ENCODE results near the gene RCAN1. TPM values are rescaled to one million over a fixed set of nuclear protein-coding genes. Genes with fewer than 3 reads are reported as not detected.

RCAN1 gene
- polyA plus RNA-seq, 1 donor (not counting 4 experiments of a cell fraction or from before 2014, with no cell fraction given), result 21.3 TPM

DNA sequence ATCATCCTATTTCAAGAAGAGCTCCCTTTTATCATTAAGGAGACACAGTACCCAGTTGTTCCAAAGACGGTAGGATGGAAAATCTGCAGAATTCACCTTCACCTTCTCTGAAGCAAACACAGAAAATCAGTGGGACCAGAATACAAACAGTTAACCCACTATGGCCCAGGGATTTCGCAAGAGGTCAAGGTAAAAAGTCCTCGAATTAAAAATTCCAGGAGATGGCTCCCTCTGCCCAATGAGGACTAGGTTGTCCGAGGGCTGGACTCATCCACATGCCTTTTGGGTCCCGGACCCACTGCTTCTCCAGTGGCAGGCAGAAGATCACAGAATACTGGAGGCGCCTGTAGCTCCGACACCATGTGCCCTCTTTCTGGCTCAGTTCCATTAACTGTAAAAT lies 42.9 kb downstream of the RCAN1 start:
- H3K27me3 ChIP-seq (ENCODE audit: control insufficient read depth, extremely low read depth, insufficient read depth, low read length), result no peaks in the 10 kb centered on the region
- no peaks in the 10 kb centered on the region for H3K9me1 ChIP-seq (ENCODE audit: control insufficient read depth, extremely low read depth, insufficient read depth, low read length)
- H2AFZ ChIP-seq (ENCODE audit: control insufficient read depth, low read length), result no peak overlapping the region
- no peaks in the 10 kb centered on the region for H3K36me3 ChIP-seq (ENCODE audit: control insufficient read depth in 2 of 2, extremely low read depth in 1 of 2, insufficient read depth in 2 of 2, low read length in 2 of 2)
- H3K9ac ChIP-seq (ENCODE audit: control insufficient read depth, extremely low read depth, insufficient read depth, low read length), result no peak overlapping the region
- dilution Hi-C loops (cut with MboI; ENCODE audit: extremely low pct_ligation_motif_present, low sequenced_read_pairs), result no loop called here
- H3K4me1 ChIP-seq (ENCODE audit: control insufficient read depth, extremely low read depth, insufficient read depth, low read length), result peaks cover 6% of the 10 kb centered on the region
- no peak overlapping the region for H3K27ac ChIP-seq (ENCODE audit: control insufficient read depth, insufficient read depth, low read length)
- FAIRE-seq, result no peak
- H3K79me2 ChIP-seq (ENCODE audit: control insufficient read depth, insufficient read depth, low read length), result no peaks in the 10 kb centered on the region
- no peaks in the 10 kb centered on the region for H3K9me3 ChIP-seq (ENCODE audit: control insufficient read depth, low read depth, low read length)
- no peaks in the 10 kb centered on the region for H4K20me1 ChIP-seq (ENCODE audit: control insufficient read depth, extremely low read depth, insufficient read depth, low read length)
- H3K4me3 ChIP-seq (ENCODE audit: control insufficient read depth in 2 of 3, extremely low read depth in 1 of 3, insufficient read depth in 2 of 3, low read depth in 1 of 3, low read length in 3 of 3), result no peak overlapping the region
- no peak overlapping the region for H3K4me2 ChIP-seq (ENCODE audit: control insufficient read depth, extremely low read depth, insufficient read depth, low read depth, low read length)
- no peak for TF ChIP-seq EZH2 (IDR thresholded peaks at IDR 0.05; ENCODE audit: low read length)
- no peak for TF ChIP-seq CTCF (optimal IDR thresholded peaks at IDR 0.05 in 1 of 3, IDR thresholded peaks at IDR 0.05 in 1 of 3, conservative IDR thresholded peaks at IDR 0.05 in 1 of 3; ENCODE audit: extremely low read depth in 1 of 3, insufficient read depth in 2 of 3, low read length in 3 of 3)
- no peak for DNase-seq (ENCODE audit: low read depth, low spot score)

GRCh38 chr21:34570313-34570712 lies 44.6 kb downstream of the RCAN1 start:
- dilution Hi-C loops (cut with MboI; ENCODE audit: extremely low pct_ligation_motif_present, low sequenced_read_pairs), result no loop called here
- FAIRE-seq, result no peak

More at GRCh38 chr21:34570313-34570712, 44.6 kb downstream of the RCAN1 start:
- Histone ChIP-seq H3K4me2 (ENCODE audit: control insufficient read depth, extremely low read depth, insufficient read depth, low read depth, low read length) (no peak overlapping the region), H3K4me1 (ENCODE audit: control insufficient read depth, extremely low read depth, insufficient read depth, low read length) (no peaks in the 10 kb centered on the region), H3K79me2 (ENCODE audit: control insufficient read depth, insufficient read depth, low read length) (no peaks in the 10 kb centered on the region), H4K20me1 (ENCODE audit: control insufficient read depth, extremely low read depth, insufficient read depth, low read length) (no peaks in the 10 kb centered on the region), H3K9me1 (ENCODE audit: control insufficient read depth, extremely low read depth, insufficient read depth, low read length) (no peaks in the 10 kb centered on the region), H3K9ac (ENCODE audit: control insufficient read depth, extremely low read depth, insufficient read depth, low read length) (no peak overlapping the region), H2AFZ (ENCODE audit: control insufficient read depth, low read length) (no peak overlapping the region), H3K4me3 (ENCODE audit: control insufficient read depth in 2 of 3, extremely low read depth in 1 of 3, insufficient read depth in 2 of 3, low read depth in 1 of 3, low read length in 3 of 3) (no peak overlapping the region), H3K36me3 (ENCODE audit: control insufficient read depth in 2 of 2, extremely low read depth in 1 of 2, insufficient read depth in 2 of 2, low read length in 2 of 2) (no peaks in the 10 kb centered on the region), H3K27ac (ENCODE audit: control insufficient read depth, insufficient read depth, low read length) (no peak overlapping the region), H3K27me3 (ENCODE audit: control insufficient read depth, extremely low read depth, insufficient read depth, low read length) (no peaks in the 10 kb centered on the region), H3K9me3 (ENCODE audit: control insufficient read depth, low read depth, low read length) (no peaks in the 10 kb centered on the region)
- no peak for DNase-seq (ENCODE audit: low read depth, low spot score)
- no peak for TF ChIP-seq EZH2 (IDR thresholded peaks at IDR 0.05; ENCODE audit: low read length)
- no peak for TF ChIP-seq CTCF (optimal IDR thresholded peaks at IDR 0.05 in 1 of 3, IDR thresholded peaks at IDR 0.05 in 1 of 3, conservative IDR thresholded peaks at IDR 0.05 in 1 of 3; ENCODE audit: extremely low read depth in 1 of 3, insufficient read depth in 2 of 3, low read length in 3 of 3)
